Cardiac muscle cell (in vitro differentiated cells and primary cell): ENCODE data around the gene IMPG1. TPM values are rescaled to one million over a fixed set of nuclear protein-coding genes. Genes with fewer than 3 reads are reported as not detected.

Source experiments
- DNase-seq, 2 donors: peaks; one replicate each; pipeline versions ENCODE4 v3.0.0 to v3.0.0-alpha.2; 2010 to 2017; ENCODE audit warnings: low read depth in 1 of 2, low spot score in 1 of 2
- H3K27ac ChIP-seq: fragments of 200-600 bp; sonication (generic); 2 replicates; pipeline ENCODE4 v1.5.1; 2016
- H3K27me3 ChIP-seq: fragments of 200-600 bp; sonication (generic); 2 replicates; pipeline ENCODE4 v1.6.0; 2016; ENCODE audit warnings: control low read depth
- H3K36me3 ChIP-seq: fragments of 200-600 bp; sonication (generic); 2 replicates; pipeline ENCODE4 v1.5.1; 2016; ENCODE audit warnings: control low read depth
- H3K4me1 ChIP-seq: fragments of 200-600 bp; sonication (generic); 2 replicates; pipeline ENCODE4 v1.8.1; 2017; ENCODE audit warnings: low read depth, mild to moderate bottlenecking, mixed run types
- H3K4me3 ChIP-seq: fragments of 200-600 bp; sonication (generic); 2 replicates; pipeline ENCODE4 v1.5.1; 2016; ENCODE audit warnings: mild to moderate bottlenecking
- H3K9me3 ChIP-seq: fragments of 200-600 bp; sonication (generic); 2 replicates; pipeline ENCODE4 v1.5.1; 2017; ENCODE audit warnings: low read depth, mild to moderate bottlenecking, control low read depth
- CTCF ChIP-seq: IDR thresholded peaks from 2 replicates; pipeline ENCODE4 v1.5.1; 2012; ENCODE audit warnings: low read depth, mild to moderate bottlenecking, low read length
- polyA plus RNA-seq: library from polyadenylated mRNA; unstranded; fragments of >200 nt; fragmentation: Nextera tagmentation; extraction: Ambion mirVana; gene quantifications from 2 replicates; pipeline ENCODE4 v1.2.1, GENCODE V29; 2016
- total RNA-seq: library from RNA; depleted of rRNA; stranded (reverse); fragments of >200 nt; gene quantifications from 2 replicates; pipeline ENCODE4 v1.2.3, GENCODE V29; 2016

IMPG1 gene
- total and polyA plus RNA-seq, 2 experiments from 2014 or later, result 0.71 to 0.84 TPM

- H3K4me3 ChIP-seq, result no peak overlapping the region
- no peaks in the 10 kb centered on the region for H3K27me3 ChIP-seq
- no peaks in the 10 kb centered on the region for H3K36me3 ChIP-seq
- no peaks in the 10 kb centered on the region for H3K9me3 ChIP-seq
- H3K4me1 ChIP-seq, result no peaks in the 10 kb centered on the region
- no peak overlapping the region for H3K27ac ChIP-seq
- DNase-seq, result no peak
- TF ChIP-seq CTCF, result no peak
These were observed 120.3 kb downstream of the IMPG1 start for GRCh38 chr6:75952128-75952527.

GRCh38 chr6:75947935-75948334 is 124.5 kb downstream of the IMPG1 start:
- no peak for TF ChIP-seq CTCF
- Histone ChIP-seq H3K9me3 (no peaks in the 10 kb centered on the region), H3K4me1 (no peaks in the 10 kb centered on the region), H3K27ac (no peak overlapping the region), H3K36me3 (no peaks in the 10 kb centered on the region), H3K27me3 (no peaks in the 10 kb centered on the region), H3K4me3 (no peak overlapping the region)
- no peak for DNase-seq

- TF ChIP-seq CTCF, result no peak
- no peaks in the 10 kb centered on the region for H3K36me3 ChIP-seq
- no peak for DNase-seq
- no peaks in the 10 kb centered on the region for H3K27me3 ChIP-seq
- H3K4me3 ChIP-seq, result no peak overlapping the region
- H3K27ac ChIP-seq, result no peak overlapping the region
- H3K4me1 ChIP-seq, result peaks cover under 1% of the 10 kb centered on the region
- H3K9me3 ChIP-seq, result no peaks in the 10 kb centered on the region
These were observed 126.2 kb downstream of the IMPG1 start for GRCh38 chr6:75946146-75946831.

GRCh38 chr6:75943381-75943780 is 129.1 kb downstream of the IMPG1 start:
- no peak for TF ChIP-seq CTCF
- H3K36me3 ChIP-seq, result no peaks in the 10 kb centered on the region
- H3K4me3 ChIP-seq, result no peak overlapping the region
- peaks cover 20% of the 10 kb centered on the region for H3K4me1 ChIP-seq
- no peaks in the 10 kb centered on the region for H3K9me3 ChIP-seq
- DNase-seq, result no peak
- no peaks in the 10 kb centered on the region for H3K27me3 ChIP-seq
- no peak overlapping the region for H3K27ac ChIP-seq

GRCh38 chr6:75941509-75941908 is 131.0 kb downstream of the IMPG1 start:
- no peak for DNase-seq
- Histone ChIP-seq H3K27ac (peak overlapping the region; percentile 81), H3K4me3 (no peak overlapping the region), H3K9me3 (no peaks in the 10 kb centered on the region), H3K36me3 (no peaks in the 10 kb centered on the region), H3K27me3 (no peaks in the 10 kb centered on the region), H3K4me1 (peaks cover 20% of the 10 kb centered on the region)
- TF ChIP-seq CTCF, result no peak
